HAP-1 (cell line): ENCODE measurements around the gene KATNBL1.

Experiments
- DNase-seq, 2 experiments: peaks; one replicate each; pipeline ENCODE4 v3.0.0-alpha.2; 2016 to 2020; ENCODE audit warnings: low spot score in 2 of 2
- H3K27me3 ChIP-seq: fragments of 250-450 bp; sonication (Bioruptor Pico); 2 replicates; pipeline ENCODE4 v1.5.1; 2020; ENCODE audit warnings: low read depth, mild to moderate bottlenecking, moderate library complexity
- H3K36me3 ChIP-seq: fragments of 250-450 bp; sonication (Bioruptor Pico); replicated peaks from 2 replicates; pipeline ENCODE4 v1.5.1; 2020; ENCODE audit warnings: mild to moderate bottlenecking
- H3K4me1 ChIP-seq: fragments of 250-450 bp; sonication (Bioruptor Pico); 2 replicates; pipeline ENCODE4 v1.5.1; 2020; ENCODE audit warnings: mild to moderate bottlenecking
- H3K4me3 ChIP-seq: fragments of 250-450 bp; sonication (Bioruptor Pico); 2 replicates; pipeline ENCODE4 v1.5.1; 2020; ENCODE audit warnings: mild to moderate bottlenecking, moderate library complexity
- H3K9me3 ChIP-seq: fragments of 250-450 bp; sonication (Bioruptor Pico); 2 replicates; pipeline ENCODE4 v1.5.1; 2020; ENCODE audit warnings: mild to moderate bottlenecking, moderate library complexity
- in situ Hi-C: fragments of 300-500 bp; cut with MboI; formaldehyde crosslinking; loops from 3 replicates; pipeline ENCODE4 v1.14.3; 2020; ENCODE audit warnings: low sequenced_read_pairs, inconsistent platforms, mixed read lengths

The KATNBL1 gene, protein sequence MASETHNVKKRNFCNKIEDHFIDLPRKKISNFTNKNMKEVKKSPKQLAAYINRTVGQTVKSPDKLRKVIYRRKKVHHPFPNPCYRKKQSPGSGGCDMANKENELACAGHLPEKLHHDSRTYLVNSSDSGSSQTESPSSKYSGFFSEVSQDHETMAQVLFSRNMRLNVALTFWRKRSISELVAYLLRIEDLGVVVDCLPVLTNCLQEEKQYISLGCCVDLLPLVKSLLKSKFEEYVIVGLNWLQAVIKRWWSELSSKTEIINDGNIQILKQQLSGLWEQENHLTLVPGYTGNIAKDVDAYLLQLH

DNA sequence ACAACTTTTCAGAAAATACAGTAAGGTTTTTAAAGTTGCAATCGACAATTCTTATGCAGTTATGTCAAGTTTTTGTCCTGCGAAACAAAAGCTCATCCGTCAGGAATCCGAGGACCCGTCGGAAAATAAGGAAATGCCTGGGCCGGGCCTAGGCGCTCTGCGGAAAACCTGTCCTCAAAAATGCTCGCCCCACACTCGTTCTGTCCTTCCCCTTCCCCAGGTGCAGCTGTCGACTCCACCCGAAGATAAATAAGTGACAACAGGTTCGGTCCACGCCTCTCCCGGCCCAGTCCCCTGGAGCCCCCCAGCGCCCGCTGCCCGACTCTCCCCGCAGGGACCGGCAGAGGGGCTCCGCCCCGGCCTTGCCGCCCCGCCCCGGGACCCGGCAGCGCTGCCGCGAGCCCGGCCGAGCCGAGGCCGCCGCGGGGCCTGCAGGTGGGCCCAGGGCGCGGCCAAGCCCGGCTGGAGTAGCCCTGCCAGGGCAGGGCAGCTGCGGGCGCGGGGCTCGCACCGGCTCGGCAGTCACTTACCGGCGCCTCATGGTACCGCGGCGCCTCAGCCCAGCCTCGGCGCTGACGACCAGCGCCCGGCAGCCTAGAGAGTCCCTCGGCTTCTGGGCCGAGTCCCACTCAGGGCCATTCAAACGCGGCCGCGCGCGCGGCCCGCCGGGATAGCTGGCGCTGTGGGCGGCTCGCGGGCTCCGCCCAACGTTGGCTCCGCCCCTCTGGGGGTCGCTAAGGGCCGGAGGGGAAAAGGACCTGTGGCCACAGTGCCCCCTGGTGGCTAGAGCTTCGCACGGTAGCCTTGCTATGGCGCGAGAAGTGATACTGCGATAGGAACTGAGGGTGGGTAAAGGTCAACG lies at the start of gene KATNBL1:
Gene KATNBL1, minus strand, starts transcription at position 676 of the 862 bp plus-strand sequence. CDS start 46,420 bp downstream, outside the sequence.
- in situ Hi-C loops: no loop called here
- Histone ChIP-seq H3K4me1 (peaks cover 3% of the 10 kb centered on the region; the same call in 1 of the 2 replicates), H3K4me3 (peak within 1 kb of the TSS; percentile 54), H3K27me3 (no peaks in the 10 kb centered on the region), H3K9me3 (no peaks in the 10 kb centered on the region), H3K36me3 (no peaks in the 10 kb centered on the region; the same call in 1 of the 2 replicates)
- DNase-seq: peak; percentile 91 to 99

DNA sequence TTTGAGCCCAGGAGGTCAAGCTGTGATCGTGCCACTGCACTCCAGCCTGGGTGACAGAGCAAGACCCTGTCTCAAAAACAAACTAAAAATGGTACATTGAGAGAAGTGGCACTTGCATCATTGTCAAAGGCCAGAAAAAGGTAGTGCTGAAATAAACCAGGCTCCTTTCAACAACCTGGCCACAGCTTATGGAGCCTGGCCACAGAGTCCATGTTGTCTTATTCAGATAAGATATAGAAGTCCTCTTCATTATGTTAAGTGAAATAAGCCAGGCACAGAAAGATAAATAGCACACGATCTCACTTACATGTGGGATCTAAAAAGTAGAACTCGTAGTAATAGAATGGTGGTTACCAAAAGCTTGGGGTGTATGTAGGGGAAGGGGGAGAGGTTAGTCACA lies 49.7 kb upstream of the KATNBL1 start:
- Histone ChIP-seq H3K4me1 (peaks cover 9% of the 10 kb centered on the region), H3K9me3 (no peaks in the 10 kb centered on the region), H3K4me3 (no peak overlapping the region), H3K27me3 (no peaks in the 10 kb centered on the region), H3K36me3 (no peaks in the 10 kb centered on the region)
- in situ Hi-C loops: no loop called here
- DNase-seq: no peak

DNA sequence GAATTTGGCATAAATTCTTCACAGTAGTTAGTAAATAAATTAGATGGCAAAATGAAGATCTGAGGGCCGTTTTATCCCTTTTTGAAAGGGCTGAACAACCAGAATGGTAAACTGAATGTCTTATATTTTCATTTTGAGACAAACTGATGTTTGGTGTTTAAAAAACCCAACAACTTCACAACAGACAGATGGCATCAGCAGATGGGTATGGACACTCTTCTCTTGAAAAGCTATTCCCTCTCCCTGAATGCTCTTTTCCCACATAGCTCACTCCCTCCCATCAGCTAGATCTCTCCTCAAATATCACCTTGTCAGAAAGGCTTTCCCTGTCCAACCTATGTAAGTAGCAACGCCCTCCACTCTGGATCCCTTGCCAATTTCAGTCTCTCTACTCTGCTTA lies 48.3 kb upstream of the KATNBL1 start:
- H3K4me3 ChIP-seq: no peak overlapping the region
- DNase-seq: no peak
- H3K27me3 ChIP-seq: no peaks in the 10 kb centered on the region
- no peaks in the 10 kb centered on the region for H3K9me3 ChIP-seq
- H3K36me3 ChIP-seq: no peaks in the 10 kb centered on the region
- in situ Hi-C loops: no loop called here
- no peaks in the 10 kb centered on the region for H3K4me1 ChIP-seq

DNA sequence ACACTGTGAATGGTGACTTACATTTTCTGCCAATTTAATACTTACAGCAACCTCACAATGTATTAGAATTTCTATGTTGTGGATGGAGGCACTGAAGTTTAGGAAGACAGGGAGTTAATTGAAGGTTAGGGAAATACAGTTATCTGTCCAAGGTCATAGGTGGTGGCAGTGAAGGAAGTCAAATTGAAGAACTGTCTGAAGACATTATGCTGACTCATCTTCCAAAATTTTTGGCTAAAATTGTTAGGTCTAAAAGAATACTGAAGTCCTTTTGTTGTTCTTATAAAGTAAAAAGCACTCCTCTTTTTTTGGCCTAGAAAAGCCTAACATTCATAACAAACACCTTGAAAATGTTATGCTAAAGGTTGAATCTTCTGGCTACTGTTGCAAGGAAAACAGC lies 42.6 kb upstream of the KATNBL1 start:
- in situ Hi-C loops: no loop called here
- H3K4me3 ChIP-seq: no peak overlapping the region
- no peak for DNase-seq
- no peaks in the 10 kb centered on the region for H3K9me3 ChIP-seq
- H3K27me3 ChIP-seq: no peaks in the 10 kb centered on the region
- no peaks in the 10 kb centered on the region for H3K4me1 ChIP-seq
- H3K36me3 ChIP-seq: no peaks in the 10 kb centered on the region

DNA sequence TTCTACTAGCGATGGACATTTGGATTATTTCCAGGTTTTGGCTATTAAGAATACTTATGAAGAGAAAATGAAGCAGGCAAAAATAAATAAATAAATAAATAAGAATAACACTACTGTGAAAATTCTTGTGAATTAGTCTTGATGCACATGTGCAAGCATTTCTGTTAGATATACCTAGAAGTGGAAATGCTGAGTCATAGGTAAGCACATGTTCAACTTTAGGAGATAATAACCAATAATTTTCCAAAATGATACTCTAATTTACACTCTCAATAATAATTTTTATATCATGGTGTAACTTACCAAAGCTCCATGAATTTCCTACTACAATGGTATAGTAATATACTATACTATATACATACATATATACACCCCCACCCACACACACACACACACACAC lies 38.3 kb upstream of the KATNBL1 start:
- no peaks in the 10 kb centered on the region for H3K27me3 ChIP-seq
- in situ Hi-C loops: no loop called here

DNA sequence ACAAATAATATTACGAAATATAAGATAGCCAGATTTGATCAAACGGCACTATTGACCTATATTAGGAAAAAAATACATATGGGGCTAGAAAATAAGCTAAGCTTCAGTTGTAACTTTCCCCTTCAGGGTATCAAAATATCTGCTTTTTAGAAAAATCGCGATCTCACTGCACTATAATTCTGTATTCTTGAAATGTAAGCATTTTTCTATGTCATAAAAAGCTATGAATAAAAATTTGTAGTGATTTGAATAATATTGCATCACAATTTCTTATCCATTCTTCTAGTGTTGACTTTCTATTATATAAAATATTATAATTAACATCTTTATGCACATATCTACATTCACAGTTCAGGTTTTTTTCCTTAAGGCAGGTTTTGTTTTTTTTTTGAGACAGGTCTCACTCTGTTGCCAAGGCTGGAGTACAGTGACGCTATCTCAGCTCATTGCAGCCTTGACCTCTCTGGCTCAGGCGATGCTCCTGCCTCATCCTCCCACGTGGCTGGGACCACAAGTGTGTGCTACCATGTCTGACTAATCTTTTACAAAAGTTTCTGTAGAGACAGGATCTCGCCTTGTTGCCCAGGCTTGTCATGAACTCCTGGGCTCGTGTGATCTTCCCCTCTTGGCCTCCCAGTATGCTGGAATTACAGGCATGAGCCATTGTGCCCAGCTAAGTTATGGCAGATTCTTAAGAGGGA lies 36.5 kb upstream of the KATNBL1 start:
- H3K9me3 ChIP-seq: no peaks in the 10 kb centered on the region
- in situ Hi-C loops: no loop called here
- H3K4me1 ChIP-seq: no peaks in the 10 kb centered on the region
- no peaks in the 10 kb centered on the region for H3K27me3 ChIP-seq
- H3K4me3 ChIP-seq: no peak overlapping the region
- DNase-seq: no peak
- H3K36me3 ChIP-seq: no peaks in the 10 kb centered on the region

More for the DNA sequence above, 38.3 kb upstream of the KATNBL1 start:
- H3K36me3 ChIP-seq: no peaks in the 10 kb centered on the region
- no peak overlapping the region for H3K4me3 ChIP-seq
- no peaks in the 10 kb centered on the region for H3K9me3 ChIP-seq
- no peak for DNase-seq
- no peaks in the 10 kb centered on the region for H3K4me1 ChIP-seq

DNA sequence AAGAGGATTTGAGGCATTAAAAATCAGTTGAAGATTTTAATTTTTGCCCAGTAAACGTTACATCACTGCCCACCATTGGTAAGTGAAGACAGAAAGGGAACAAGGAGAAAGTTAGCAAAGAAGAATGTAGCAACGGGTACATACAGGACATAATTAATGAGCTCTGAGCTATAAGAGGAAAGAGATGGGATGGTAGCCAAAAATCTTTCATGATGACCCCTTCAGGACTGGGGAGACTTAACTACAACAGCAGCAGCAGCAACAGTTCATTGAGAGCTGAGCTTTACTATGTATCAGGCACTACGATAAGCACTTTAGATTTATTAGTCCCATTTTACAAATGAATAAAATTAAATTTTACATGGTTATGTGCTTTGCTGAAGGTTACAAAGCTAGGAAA lies 33.3 kb upstream of the KATNBL1 start:
- Histone ChIP-seq H3K4me1 (peaks cover 2% of the 10 kb centered on the region; the same call in 1 of the 2 replicates), H3K27me3 (no peaks in the 10 kb centered on the region), H3K4me3 (no peak overlapping the region), H3K9me3 (no peaks in the 10 kb centered on the region), H3K36me3 (0 out of 2 replicates have a peak, but pooled peaks cover 2% of the 10 kb centered on the region)
- in situ Hi-C loops: loop anchor here (5.0 kb wide), 1 partner anchor 94 kb away; the partner anchor contains the start of gene SLC12A6
- no peak for DNase-seq

DNA sequence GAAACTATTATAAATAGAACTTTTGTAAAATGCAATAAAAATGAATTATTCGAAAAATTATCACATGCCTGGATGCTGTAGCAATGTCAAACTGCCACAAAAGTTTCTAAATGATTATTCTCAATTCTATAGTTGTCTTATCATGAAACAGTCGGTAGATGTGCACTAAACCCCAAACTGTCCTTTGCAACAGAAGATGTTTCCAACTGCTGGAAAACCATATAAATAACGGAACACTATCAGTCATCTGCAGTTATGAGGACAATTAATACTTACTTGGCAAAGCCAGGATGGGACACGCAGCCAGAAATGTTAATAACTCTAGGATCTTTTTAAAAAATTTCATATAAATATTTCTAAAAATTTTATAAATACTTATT lies 32.4 kb upstream of the KATNBL1 start:
- Histone ChIP-seq H3K9me3 (no peaks in the 10 kb centered on the region), H3K36me3 (0 out of 2 replicates have a peak, but pooled peaks cover 2% of the 10 kb centered on the region), H3K27me3 (no peaks in the 10 kb centered on the region), H3K4me1 (peaks cover 2% of the 10 kb centered on the region; the same call in 1 of the 2 replicates), H3K4me3 (no peak overlapping the region)
- DNase-seq: no peak
- in situ Hi-C loops: loop anchor here (5.0 kb wide), 1 partner anchor 95 kb away; the partner anchor contains the start of gene SLC12A6

DNA sequence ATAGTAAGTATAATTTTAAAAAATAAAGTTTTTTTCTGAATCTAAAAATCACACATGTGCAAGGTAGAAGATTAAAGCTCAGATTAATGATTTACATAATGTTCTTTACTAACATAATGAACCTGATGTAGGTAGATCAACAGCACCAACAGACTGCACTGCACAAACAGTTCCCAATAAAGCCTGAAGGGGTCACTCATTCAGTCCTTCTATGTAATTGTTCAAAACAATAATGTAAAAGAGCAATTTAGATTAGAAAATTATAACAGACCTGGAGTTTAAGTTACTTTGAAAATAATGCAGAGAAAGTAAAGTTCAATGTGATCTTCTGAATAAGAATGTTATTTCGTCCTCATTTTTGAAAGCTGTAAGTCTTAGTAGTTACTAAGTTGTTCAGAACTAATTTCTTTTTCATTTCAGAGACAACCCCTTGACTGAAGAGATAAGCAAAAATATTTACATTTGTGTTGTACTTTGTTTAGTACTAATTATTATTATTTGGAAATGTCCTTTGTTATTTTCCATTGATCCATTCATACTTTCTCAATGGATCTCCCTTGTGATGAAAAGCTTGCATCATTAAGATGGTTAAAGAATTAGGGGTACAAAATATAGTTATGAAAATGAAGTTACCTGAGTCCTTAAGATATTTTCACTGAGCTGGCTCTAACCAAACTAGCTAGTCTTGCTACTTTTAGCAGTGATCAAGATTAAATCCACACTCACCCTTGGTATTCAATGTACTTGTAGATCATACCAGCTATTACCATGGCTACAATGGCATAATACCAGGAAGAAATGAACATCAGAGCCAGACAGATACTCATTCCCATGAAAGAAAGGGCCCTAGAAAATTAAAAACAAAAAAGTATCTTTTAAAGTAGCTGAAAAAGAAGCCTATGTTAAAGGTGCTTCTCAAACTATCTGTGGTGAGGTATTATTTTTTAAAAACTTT lies 31.8 kb upstream of the KATNBL1 start:
- Histone ChIP-seq H3K36me3 (peaks cover 2% of the 10 kb centered on the region; the same call in 1 of the 2 replicates), H3K27me3 (no peaks in the 10 kb centered on the region), H3K4me3 (no peak overlapping the region), H3K9me3 (no peaks in the 10 kb centered on the region), H3K4me1 (peaks cover 2% of the 10 kb centered on the region; the same call in 1 of the 2 replicates)
- in situ Hi-C loops: loop anchor here (5.0 kb wide), 1 partner anchor 96 kb away; the partner anchor contains the start of gene SLC12A6
- peak; percentile 26 to 32 for DNase-seq

DNA sequence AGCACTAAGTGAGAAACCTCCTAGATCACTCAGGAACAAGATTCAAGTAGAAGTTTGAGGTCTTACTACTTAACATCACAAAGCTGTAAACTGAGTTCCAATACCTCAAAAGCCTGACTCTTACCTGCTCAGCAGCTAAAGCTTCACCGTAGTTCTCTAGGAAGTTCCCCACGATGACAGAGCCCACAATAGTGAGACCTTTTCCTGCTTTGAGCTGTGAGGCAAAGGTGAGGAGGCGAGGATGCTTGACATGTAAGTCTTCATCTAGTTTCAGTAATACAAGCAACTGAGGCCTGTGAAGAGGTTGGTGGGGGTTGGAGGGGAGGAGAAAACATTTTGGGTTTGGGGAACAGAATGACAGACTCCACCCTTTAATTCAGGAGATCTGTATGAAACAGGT lies 30.6 kb upstream of the KATNBL1 start:
- peaks cover 2% of the 10 kb centered on the region; the same call in 1 of the 2 replicates for H3K4me1 ChIP-seq

DNA sequence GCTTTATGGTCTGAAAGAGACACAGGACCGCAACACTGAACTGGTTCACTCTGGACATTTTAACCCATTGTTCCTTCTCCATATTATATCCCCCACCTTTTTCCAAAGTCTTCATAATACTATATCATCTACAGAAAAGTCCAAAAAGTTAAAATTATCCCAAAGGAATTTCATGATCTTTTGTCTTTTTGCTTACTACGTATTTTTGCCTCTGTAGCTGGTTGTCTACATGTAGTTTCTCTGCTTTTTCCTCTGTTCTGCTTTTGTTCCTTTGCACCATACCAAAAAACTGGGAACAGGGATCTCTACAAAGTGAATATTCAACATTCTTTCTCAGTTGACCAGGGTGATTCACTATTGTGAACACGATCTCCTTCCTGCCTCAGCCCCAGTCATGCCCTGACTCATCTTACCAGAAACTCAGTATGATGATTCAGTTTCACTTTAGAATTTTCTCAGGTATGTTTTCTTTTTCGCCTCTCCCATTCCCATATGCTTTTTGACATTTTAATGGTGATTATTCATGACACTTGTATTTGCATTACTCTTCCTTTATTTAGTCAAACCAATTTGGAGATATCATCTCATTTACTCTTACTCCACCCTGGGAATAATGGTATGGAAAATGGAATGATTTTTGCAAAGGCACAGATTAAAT lies 29.4 kb upstream of the KATNBL1 start:
- H3K4me1 ChIP-seq: peaks cover 2% of the 10 kb centered on the region; the same call in 1 of the 2 replicates
- in situ Hi-C loops: no loop called here
- H3K36me3 ChIP-seq: peaks cover 2% of the 10 kb centered on the region; the same call in 1 of the 2 replicates
- no peak for DNase-seq
- no peaks in the 10 kb centered on the region for H3K27me3 ChIP-seq
- no peaks in the 10 kb centered on the region for H3K9me3 ChIP-seq
- H3K4me3 ChIP-seq: no peak overlapping the region

More for the DNA sequence above, 30.6 kb upstream of the KATNBL1 start:
- in situ Hi-C loops: loop anchor here (5.0 kb wide), 1 partner anchor 97 kb away; the partner anchor contains the start of gene SLC12A6
- no peak for DNase-seq
- Histone ChIP-seq H3K4me3 (no peak overlapping the region), H3K27me3 (no peaks in the 10 kb centered on the region), H3K9me3 (no peaks in the 10 kb centered on the region), H3K36me3 (peaks cover 2% of the 10 kb centered on the region; the same call in 1 of the 2 replicates)

DNA sequence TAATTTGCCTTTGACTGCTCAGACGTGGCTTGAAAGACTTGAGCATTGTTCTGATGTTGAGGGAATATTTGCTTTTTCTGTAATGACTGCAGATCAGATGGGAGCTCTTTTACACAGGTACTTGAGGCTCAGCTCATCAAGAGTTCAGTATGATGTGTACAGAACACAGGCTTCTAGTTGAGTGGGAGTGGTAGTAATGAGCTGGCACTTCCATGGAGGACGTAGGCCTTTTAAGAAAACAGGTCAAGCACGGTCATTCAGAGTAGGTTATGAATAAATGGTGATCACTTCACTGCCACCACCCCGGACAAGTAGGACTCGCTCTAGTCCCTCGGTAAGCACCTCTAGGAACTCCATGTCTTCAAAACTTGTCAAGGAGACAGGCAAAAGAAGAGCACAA lies 23.7 kb upstream of the KATNBL1 start:
- H3K27me3 ChIP-seq: no peaks in the 10 kb centered on the region
- H3K4me1 ChIP-seq: no peaks in the 10 kb centered on the region
- DNase-seq: no peak
- H3K36me3 ChIP-seq: peaks cover 20% of the 10 kb centered on the region
- in situ Hi-C loops: no loop called here
- H3K9me3 ChIP-seq: no peaks in the 10 kb centered on the region
- H3K4me3 ChIP-seq: no peak overlapping the region
